HG03039 (cell line): ENCODE measurements around the gene NCOA1.
A peak's percentile ranks its signal among the peaks of the same experiment; 100 is the strongest.
"Not testable (repeated sequence)": the region's sequence is repeated elsewhere in the genome, so short reads cannot be mapped to it uniquely, and the experiment has no call there.

ENCODE experiments used
- ATAC-seq: cut with Tn5 transposase; IDR thresholded peaks from one replicate; pipeline ENCODE4 v1.9.1; 2021; ENCODE audit warnings: mild to moderate bottlenecking, moderate library complexity; ENCODE audit not compliant: unreplicated experiment

Gene NCOA1

GRCh38 chr2:24676493-24676892 lies 185.4 kb downstream of the NCOA1 start:
- no peak for ATAC-seq

GRCh38 chr2:24678066-24678465 lies 187.0 kb downstream of the NCOA1 start:
- ATAC-seq: not testable (repeated sequence)

GRCh38 chr2:24680196-24680595 lies 189.1 kb downstream of the NCOA1 start:
- no peak for ATAC-seq

- ATAC-seq: no peak
Measured at GRCh38 chr2:24682304-24682703, 191.2 kb downstream of the NCOA1 start.

- no peak for ATAC-seq
Measured at GRCh38 chr2:24683408-24683807, 192.4 kb downstream of the NCOA1 start.

- ATAC-seq: no peak
Measured at GRCh38 chr2:24690524-24690923, 199.5 kb downstream of the NCOA1 start.

- no peak for ATAC-seq
Measured at GRCh38 chr2:24691806-24692205, 200.8 kb downstream of the NCOA1 start.

- ATAC-seq: no peak
Measured at GRCh38 chr2:24697792-24698191, 206.7 kb downstream of the NCOA1 start.

- no peak for ATAC-seq
Measured at GRCh38 chr2:24702800-24703199, 211.7 kb downstream of the NCOA1 start.

- no peak for ATAC-seq
Measured at GRCh38 chr2:24704692-24705091, 213.6 kb downstream of the NCOA1 start.

GRCh38 chr2:24707143-24707542 lies 216.1 kb downstream of the NCOA1 start:
- ATAC-seq: no peak

- ATAC-seq: no peak
Measured at GRCh38 chr2:24708537-24709152, 217.6 kb downstream of the NCOA1 start.

GRCh38 chr2:24710806-24711205 lies 219.8 kb downstream of the NCOA1 start:
- ATAC-seq: no peak

- no peak for ATAC-seq
Measured at GRCh38 chr2:24711865-24712264, 220.8 kb downstream of the NCOA1 start.

GRCh38 chr2:24712296-24712695 lies 221.2 kb downstream of the NCOA1 start:
- ATAC-seq: no peak

GRCh38 chr2:24717263-24717951 lies 226.4 kb downstream of the NCOA1 start:
- ATAC-seq: no peak

GRCh38 chr2:24720310-24720709 lies 229.3 kb downstream of the NCOA1 start:
- peak; percentile 69 for ATAC-seq

GRCh38 chr2:24721470-24721869 lies 230.4 kb downstream of the NCOA1 start:
- no peak for ATAC-seq

- ATAC-seq: no peak
Measured at GRCh38 chr2:24722141-24722790, 231.2 kb downstream of the NCOA1 start.

- no peak for ATAC-seq
Measured at GRCh38 chr2:24723191-24723590, 232.1 kb downstream of the NCOA1 start.

GRCh38 chr2:24723665-24724064 lies 232.6 kb downstream of the NCOA1 start:
- ATAC-seq: no peak

- no peak for ATAC-seq
Measured at GRCh38 chr2:24724111-24724775, 233.2 kb downstream of the NCOA1 start.
